Muscle of leg (tissue), 10 donors: ENCODE measurements around the gene RASSF8. TPM values are rescaled to one million over a fixed set of nuclear protein-coding genes. Genes with fewer than 3 reads are reported as not detected.

ENCODE experiments used
- DNase-seq: peaks from one replicate; pipeline ENCODE4 v3.0.0; 2013
- H3K27ac ChIP-seq: one replicate; pipeline ENCODE4 v1.5.1; 2013; ENCODE audit warnings: mild to moderate bottlenecking, low read length, control low read depth
- H3K27me3 ChIP-seq: one replicate; pipeline ENCODE4 v1.6.1; 2013; ENCODE audit warnings: low read length; ENCODE audit not compliant: control insufficient read depth, insufficient read depth
- H3K36me3 ChIP-seq: one replicate; pipeline ENCODE4 v1.6.1; 2013; ENCODE audit warnings: low read length; ENCODE audit not compliant: control insufficient read depth, insufficient read depth
- H3K4me1 ChIP-seq: one replicate; pipeline ENCODE4 v1.6.1; 2013; ENCODE audit warnings: low read length; ENCODE audit not compliant: control insufficient read depth, insufficient read depth
- H3K4me3 ChIP-seq: one replicate; pipeline ENCODE4 v1.5.1; 2013; ENCODE audit warnings: low read length, control low read depth
- H3K9me3 ChIP-seq: replicated peaks from 2 replicates; pipeline ENCODE4 v1.6.1; 2013; ENCODE audit warnings: low read depth, low read length; ENCODE audit not compliant: control insufficient read depth
- polyA plus RNA-seq, 8 donors: library from polyadenylated mRNA; unstranded; fragments of 120-200 nt; gene quantifications; one replicate each; pipeline versions ENCODE4 v1.2.1 to v1.2.3, GENCODE V29; 2013; ENCODE audit warnings: inconsistent platforms in 1 of 8, low replicate concordance in 1 of 8; ENCODE audit not compliant: insufficient read length in 8 of 8, insufficient read depth in 1 of 8
- total RNA-seq: library from RNA; stranded (reverse); fragments of 120-200 nt; gene quantifications from one replicate; pipeline ENCODE4 v1.2.4, GENCODE V29; 2013

Gene RASSF8
- total and polyA plus RNA-seq, 9 donors = 11.8 to 42.6 (median 29.0) TPM

- Histone ChIP-seq H3K27ac (no peak overlapping the region), H3K36me3 (no peaks in the 10 kb centered on the region), H3K9me3 (no peaks in the 10 kb centered on the region), H3K27me3 (peaks cover 52% of the 10 kb centered on the region), H3K4me3 (no peak overlapping the region), H3K4me1 (peaks cover 20% of the 10 kb centered on the region)
- DNase-seq = no peak
Observed at GRCh38 chr12:26128168-26128567, 169.7 kb downstream of the RASSF8 start.

Other genes with a start within 250 kb of the RASSF8 start
- 1.6 TPM for gene BHLHE41, start 166.4 kb downstream of the RASSF8 start, total RNA-seq
- gene BHLHE41, start 166.4 kb downstream of the RASSF8 start, polyA plus RNA-seq = 1 to 10 TPM; 1.1 to 3.9 (median 2.0) TPM
- 94.0 TPM for gene SSPN, start 236.9 kb downstream of the RASSF8 start, total RNA-seq
- 100 to 1,000 TPM in 4 of 8 donors, 10 to 100 TPM in 4; 71.5 to 126 (median 101) TPM for gene SSPN, start 236.9 kb downstream of the RASSF8 start, polyA plus RNA-seq